Breast epithelium (tissue), 4 donors: ENCODE measurements around the gene CNTNAP2. TPM values are rescaled to one million over a fixed set of nuclear protein-coding genes. Genes with fewer than 3 reads are reported as not detected.

ENCODE experiments used
- DNase-seq, 2 donors: peaks; one replicate each; pipeline ENCODE4 v3.0.0-alpha.2; 2019; ENCODE audit warnings: low spot score in 2 of 2
- H3K27ac ChIP-seq, 2 donors: fragments of 200-600 bp; sonication (generic) in 1 of 2; one replicate each; pipeline ENCODE4 v1.5.1; 2016 to 2019; ENCODE audit warnings: mild to moderate bottlenecking in 1 of 2
- H3K27me3 ChIP-seq, 2 donors: fragments of 200-600 bp; sonication (generic) in 1 of 2; one replicate each; pipeline versions ENCODE4 v1.5.1 to v1.6.0; 2017 to 2019; ENCODE audit warnings: control low read depth in 1 of 2, mild to moderate bottlenecking in 1 of 2
- H3K36me3 ChIP-seq: fragments of 200-600 bp; one replicate; pipeline ENCODE4 v1.5.1; 2019
- H3K4me1 ChIP-seq, 2 donors: fragments of 200-600 bp; sonication (generic); one replicate each; pipeline ENCODE4 v1.5.1; 2016 to 2019; ENCODE audit warnings: control low read depth in 1 of 2
- H3K4me3 ChIP-seq, 3 donors: fragments of 200-600 bp; sonication (generic); 1 replicate in 2 of 3; 2 replicates in 1 of 3; pipeline ENCODE4 v1.5.1; 2016 to 2019; ENCODE audit warnings: mild to moderate bottlenecking in 3 of 3, moderate library complexity in 2 of 3
- H3K9me3 ChIP-seq, 2 donors: fragments of 200-600 bp; sonication (generic) in 1 of 2; one replicate each; pipeline ENCODE4 v1.5.1; 2016 to 2019; ENCODE audit warnings: control low read depth in 1 of 2
- CTCF ChIP-seq, 3 donors: fragments of 450-650 bp; IDR thresholded peaks; one replicate each; pipeline ENCODE4 v1.5.1; 2016 to 2017; ENCODE audit warnings: antibody characterized with exemption in 3 of 3, mild to moderate bottlenecking in 3 of 3, moderate library complexity in 3 of 3
- POLR2A ChIP-seq: fragments of 450-650 bp; IDR thresholded peaks from one replicate; pipeline ENCODE4 v1.6.1; 2016; ENCODE audit warnings: antibody characterized with exemption, mild to moderate bottlenecking, moderate library complexity
- POLR2AphosphoS5 ChIP-seq, 3 donors: sonication (generic); formaldehyde crosslinking; IDR thresholded peaks; one replicate each; pipeline ENCODE4 v1.6.1; 2017; ENCODE audit warnings: antibody characterized with exemption in 3 of 3
- intact Hi-C: fragments of 100-400 bp; cut with DNase I; formaldehyde crosslinking; loops from one replicate; pipeline ENCODE4 v1.15.1; 2023; ENCODE audit warnings: low total_unique reads
- total RNA-seq, 3 donors: library from RNA; depleted of rRNA; stranded (reverse); fragments of >200 nt; gene quantifications; one replicate each; pipeline ENCODE4 v1.1.0, GENCODE V29; 2016

Gene CNTNAP2
- total RNA-seq, 3 donors from 2014 or later: 0.29 to 0.66 TPM; not detected in 1

- Histone ChIP-seq H3K4me3 (no peak overlapping the region), H3K4me1 (no peaks in the 10 kb centered on the region), H3K27ac (no peak overlapping the region), H3K36me3 (no peaks in the 10 kb centered on the region), H3K9me3 (no peaks in the 10 kb centered on the region), H3K27me3 (no peaks in the 10 kb centered on the region)
- intact Hi-C loops: no loop called here
- no peak for DNase-seq
- TF ChIP-seq CTCF (IDR thresholded peaks at IDR 0.05): no peak
- no peak for TF ChIP-seq POLR2A
- TF ChIP-seq POLR2AphosphoS5 (IDR thresholded peaks at IDR 0.05): no peak
These were observed 946.3 kb downstream of the CNTNAP2 start for GRCh38 chr7:147062897-147063296.

- DNase-seq: no peak
- H3K4me3 ChIP-seq: no peak overlapping the region
- no peaks in the 10 kb centered on the region for H3K36me3 ChIP-seq
- H3K27me3 ChIP-seq: no peaks in the 10 kb centered on the region
- TF ChIP-seq POLR2AphosphoS5 (IDR thresholded peaks at IDR 0.05) (no peak), POLR2A (no peak), CTCF (IDR thresholded peaks at IDR 0.05) (no peak)
- H3K27ac ChIP-seq: no peak overlapping the region
- intact Hi-C loops: no loop called here
- H3K4me1 ChIP-seq: no peaks in the 10 kb centered on the region
- no peaks in the 10 kb centered on the region for H3K9me3 ChIP-seq
These were observed 952.2 kb downstream of the CNTNAP2 start for GRCh38 chr7:147068842-147069241.

DNA sequence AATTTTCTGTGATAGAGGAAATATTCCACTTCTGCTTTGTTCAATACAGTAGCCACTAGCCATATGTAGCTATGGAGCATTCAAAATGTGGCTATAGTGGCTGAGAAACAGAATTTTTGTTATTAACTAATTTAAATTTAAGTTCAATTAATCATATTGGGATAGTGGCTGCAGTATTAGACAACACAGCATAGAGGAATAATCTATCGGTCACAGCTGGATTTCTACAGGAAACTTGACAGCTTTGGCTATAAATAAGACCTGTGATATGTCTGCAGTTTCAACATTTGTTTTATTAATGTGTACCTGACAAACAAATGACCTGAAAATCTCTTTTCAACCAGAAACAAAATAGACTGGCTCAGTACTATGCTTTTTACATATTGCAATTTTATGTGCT lies 953.2 kb downstream of the CNTNAP2 start:
- H3K4me3 ChIP-seq: no peak overlapping the region
- intact Hi-C loops: loop anchor here (10.0 kb wide), 1 partner anchor 1575 kb away; no protein-coding TSS in a partner anchor
- DNase-seq: no peak
- no peaks in the 10 kb centered on the region for H3K4me1 ChIP-seq
- no peaks in the 10 kb centered on the region for H3K9me3 ChIP-seq
- H3K27ac ChIP-seq: no peak overlapping the region
- H3K36me3 ChIP-seq: no peaks in the 10 kb centered on the region
- no peaks in the 10 kb centered on the region for H3K27me3 ChIP-seq
- TF ChIP-seq CTCF (IDR thresholded peaks at IDR 0.05): no peak
- no peak for TF ChIP-seq POLR2AphosphoS5 (IDR thresholded peaks at IDR 0.05)
- no peak for TF ChIP-seq POLR2A

DNA sequence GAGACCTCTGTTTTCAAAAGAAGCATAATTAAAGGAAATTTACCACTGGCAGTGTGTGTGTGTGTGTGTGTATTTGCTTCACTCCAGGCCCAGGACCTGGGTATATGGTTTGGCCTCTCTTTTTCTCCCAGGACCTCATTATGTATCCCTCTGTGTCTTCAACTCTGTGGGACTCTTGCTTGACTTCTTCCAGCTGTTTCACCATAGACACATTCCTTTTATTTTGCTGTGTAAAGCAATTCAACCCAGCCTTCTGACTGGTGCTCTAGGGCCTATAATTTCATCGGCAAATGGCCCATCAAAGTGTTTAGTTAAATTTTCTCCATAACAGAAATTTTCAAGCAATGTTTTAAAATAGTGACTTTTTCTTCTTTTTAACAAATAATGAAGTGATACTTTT lies 954.3 kb downstream of the CNTNAP2 start:
- H3K27ac ChIP-seq: no peak overlapping the region
- H3K9me3 ChIP-seq: no peaks in the 10 kb centered on the region
- H3K4me1 ChIP-seq: no peaks in the 10 kb centered on the region
- no peak for TF ChIP-seq POLR2AphosphoS5 (IDR thresholded peaks at IDR 0.05)
- TF ChIP-seq POLR2A: no peak
- no peak for TF ChIP-seq CTCF (IDR thresholded peaks at IDR 0.05)
- no peaks in the 10 kb centered on the region for H3K27me3 ChIP-seq
- H3K4me3 ChIP-seq: no peak overlapping the region
- H3K36me3 ChIP-seq: no peaks in the 10 kb centered on the region
- DNase-seq: no peak
- intact Hi-C loops: loop anchor here (10.0 kb wide), 1 partner anchor 1574 kb away; no protein-coding TSS in a partner anchor

DNA sequence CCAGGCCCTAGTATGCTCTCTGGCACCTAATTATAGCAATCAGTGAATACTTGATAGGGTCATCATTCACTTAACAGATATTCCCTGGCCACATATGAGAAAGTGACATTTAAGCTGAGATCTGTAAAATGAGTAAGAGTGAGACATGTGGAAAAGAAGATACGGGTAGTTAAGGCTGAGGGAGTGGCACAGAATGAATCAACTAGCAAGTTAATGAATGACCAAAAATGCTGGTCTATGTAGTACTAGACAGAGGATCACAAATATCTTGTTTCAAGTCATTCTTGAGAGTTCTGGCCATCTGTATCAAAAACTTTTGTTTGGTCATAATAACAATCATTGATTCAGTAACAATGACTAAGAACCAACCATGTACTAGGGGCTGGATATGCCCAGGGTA lies 954.9 kb downstream of the CNTNAP2 start:
- H3K27ac ChIP-seq: no peak overlapping the region
- intact Hi-C loops: loop anchor here (10.0 kb wide), 1 partner anchor 1573 kb away; no protein-coding TSS in a partner anchor
- H3K4me3 ChIP-seq: no peak overlapping the region
- H3K27me3 ChIP-seq: no peaks in the 10 kb centered on the region
- DNase-seq: no peak
- H3K4me1 ChIP-seq: no peaks in the 10 kb centered on the region
- H3K9me3 ChIP-seq: no peaks in the 10 kb centered on the region
- TF ChIP-seq CTCF (IDR thresholded peaks at IDR 0.05) (no peak), POLR2AphosphoS5 (IDR thresholded peaks at IDR 0.05) (no peak), POLR2A (no peak)
- no peaks in the 10 kb centered on the region for H3K36me3 ChIP-seq
